Neutrophil (primary cell): Measurements from ENCODE around the gene SNRPA.
A peak's percentile ranks its signal among the peaks of the same experiment; 100 is the strongest.

Experiments
- H3K27ac ChIP-seq: fragments of 200-600 bp; sonication (generic); 2 replicates; pipeline ENCODE4 v1.5.1; 2016; ENCODE audit warnings: mild to moderate bottlenecking, moderate library complexity
- H3K27me3 ChIP-seq: fragments of 200-600 bp; sonication (generic); 2 replicates; pipeline ENCODE4 v1.6.0; 2016; ENCODE audit warnings: mild to moderate bottlenecking
- H3K36me3 ChIP-seq: fragments of 200-600 bp; sonication (generic); 2 replicates; pipeline ENCODE4 v1.5.1; 2017
- H3K4me1 ChIP-seq, 2 experiments: fragments of 200-600 bp in 1 of 2; sonication (generic) in 1 of 2; 1 replicate in 1 of 2; 2 replicates in 1 of 2; pipeline versions ENCODE4 v1.5.1 to v1.6.1; 2013 to 2016; ENCODE audit warnings: low read depth in 1 of 2, low read length in 1 of 2, mild to moderate bottlenecking in 1 of 2, moderate library complexity in 1 of 2; ENCODE audit not compliant: control insufficient read depth in 1 of 2, insufficient read depth in 1 of 2
- H3K4me3 ChIP-seq, 2 experiments: fragments of 200-600 bp in 1 of 2; sonication (generic) in 1 of 2; 1 replicate in 1 of 2; 2 replicates in 1 of 2; pipeline ENCODE4 v1.5.1; 2013 to 2016; ENCODE audit warnings: low read depth in 1 of 2, low read length in 1 of 2, mild to moderate bottlenecking in 1 of 2, moderate library complexity in 1 of 2
- H3K9me3 ChIP-seq: fragments of 200-600 bp; sonication (generic); 2 replicates; pipeline ENCODE4 v1.5.1; 2016
- TF ChIP-seq, protein P1 (sequence below): fragments of 200-600 bp; sonication (generic); IDR thresholded peaks from 2 replicates; pipeline ENCODE4 v1.5.1; 2016; ENCODE audit warnings: antibody characterized with exemption

Gene SNRPA

DNA sequence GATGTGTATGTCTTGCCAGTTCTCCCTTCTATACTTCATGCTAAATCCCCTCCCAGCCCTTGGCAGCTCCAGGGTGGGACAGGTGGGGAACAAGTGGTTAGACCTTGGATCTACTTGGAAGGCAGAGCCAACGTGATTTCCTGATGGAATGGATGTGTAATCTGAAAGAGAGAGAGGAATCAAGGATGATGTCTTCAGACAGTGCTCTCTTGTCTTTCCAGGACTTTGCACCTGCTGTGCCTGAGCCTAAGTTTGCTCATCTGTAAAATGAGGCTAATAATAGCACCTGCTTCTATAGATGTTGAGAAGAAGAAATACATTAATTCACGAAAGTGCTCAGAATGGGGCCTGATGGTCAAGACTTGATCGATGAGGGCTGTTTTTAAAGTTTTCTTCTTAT is 41.0 kb downstream of the SNRPA start:
- H3K4me3 ChIP-seq, result no peak overlapping the region
- no peaks in the 10 kb centered on the region for H3K27me3 ChIP-seq
- TF ChIP-seq, protein P1, sequence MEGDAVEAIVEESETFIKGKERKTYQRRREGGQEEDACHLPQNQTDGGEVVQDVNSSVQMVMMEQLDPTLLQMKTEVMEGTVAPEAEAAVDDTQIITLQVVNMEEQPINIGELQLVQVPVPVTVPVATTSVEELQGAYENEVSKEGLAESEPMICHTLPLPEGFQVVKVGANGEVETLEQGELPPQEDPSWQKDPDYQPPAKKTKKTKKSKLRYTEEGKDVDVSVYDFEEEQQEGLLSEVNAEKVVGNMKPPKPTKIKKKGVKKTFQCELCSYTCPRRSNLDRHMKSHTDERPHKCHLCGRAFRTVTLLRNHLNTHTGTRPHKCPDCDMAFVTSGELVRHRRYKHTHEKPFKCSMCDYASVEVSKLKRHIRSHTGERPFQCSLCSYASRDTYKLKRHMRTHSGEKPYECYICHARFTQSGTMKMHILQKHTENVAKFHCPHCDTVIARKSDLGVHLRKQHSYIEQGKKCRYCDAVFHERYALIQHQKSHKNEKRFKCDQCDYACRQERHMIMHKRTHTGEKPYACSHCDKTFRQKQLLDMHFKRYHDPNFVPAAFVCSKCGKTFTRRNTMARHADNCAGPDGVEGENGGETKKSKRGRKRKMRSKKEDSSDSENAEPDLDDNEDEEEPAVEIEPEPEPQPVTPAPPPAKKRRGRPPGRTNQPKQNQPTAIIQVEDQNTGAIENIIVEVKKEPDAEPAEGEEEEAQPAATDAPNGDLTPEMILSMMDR, result no peak
- no peak overlapping the region for H3K27ac ChIP-seq
- no peaks in the 10 kb centered on the region for H3K9me3 ChIP-seq
- no peaks in the 10 kb centered on the region for H3K4me1 ChIP-seq
- peaks cover 65% of the 10 kb centered on the region for H3K36me3 ChIP-seq

DNA sequence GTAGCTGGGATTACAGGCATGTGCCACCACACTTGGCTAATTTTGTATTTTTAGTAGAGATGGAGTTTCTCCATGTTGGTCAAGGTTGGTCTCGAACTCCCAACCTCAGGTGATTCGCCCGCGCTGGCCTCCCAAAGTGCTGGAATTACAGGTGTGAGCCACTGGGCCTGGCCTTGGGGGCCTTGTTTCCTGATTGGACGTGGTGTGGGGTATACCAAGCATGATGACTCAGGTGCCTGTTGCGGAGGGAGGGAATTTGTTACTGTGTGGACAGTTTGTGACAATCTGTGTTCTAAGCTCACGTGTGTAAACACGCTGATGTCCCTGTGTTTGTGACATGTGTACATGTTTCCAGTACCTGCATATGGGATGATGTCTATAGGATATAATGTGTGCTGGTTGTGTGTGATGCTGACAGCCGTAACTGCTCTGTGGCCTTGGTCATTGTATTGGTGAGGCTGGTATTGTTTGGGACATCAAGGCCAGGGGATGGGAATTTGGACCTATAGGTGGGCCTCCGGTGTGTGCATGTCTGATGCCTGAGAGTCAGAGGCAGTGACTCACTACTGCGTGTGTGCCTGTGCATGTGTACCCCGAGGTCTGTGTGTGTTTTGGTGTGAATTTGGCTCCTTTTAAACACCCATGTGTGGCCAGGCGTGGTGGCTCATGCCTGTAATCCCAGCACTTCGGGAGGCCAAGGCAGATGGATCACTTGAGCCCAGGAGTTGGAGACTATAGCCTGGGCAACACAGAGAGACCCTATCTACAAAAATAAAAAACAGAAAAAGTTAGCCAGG is 46.4 kb downstream of the SNRPA start:
- H3K4me3 ChIP-seq, result peak overlapping the region in 1 of 2 experiments; percentile 81
- peak overlapping the region; percentile 96 for H3K27ac ChIP-seq
- H3K9me3 ChIP-seq, result no peaks in the 10 kb centered on the region
- TF ChIP-seq, protein P1, result no peak
- H3K36me3 ChIP-seq, result peaks cover 46% of the 10 kb centered on the region
- H3K27me3 ChIP-seq, result no peaks in the 10 kb centered on the region
- H3K4me1 ChIP-seq, result peaks cover 34 to 38% of the 10 kb centered on the region in 2 experiments

DNA sequence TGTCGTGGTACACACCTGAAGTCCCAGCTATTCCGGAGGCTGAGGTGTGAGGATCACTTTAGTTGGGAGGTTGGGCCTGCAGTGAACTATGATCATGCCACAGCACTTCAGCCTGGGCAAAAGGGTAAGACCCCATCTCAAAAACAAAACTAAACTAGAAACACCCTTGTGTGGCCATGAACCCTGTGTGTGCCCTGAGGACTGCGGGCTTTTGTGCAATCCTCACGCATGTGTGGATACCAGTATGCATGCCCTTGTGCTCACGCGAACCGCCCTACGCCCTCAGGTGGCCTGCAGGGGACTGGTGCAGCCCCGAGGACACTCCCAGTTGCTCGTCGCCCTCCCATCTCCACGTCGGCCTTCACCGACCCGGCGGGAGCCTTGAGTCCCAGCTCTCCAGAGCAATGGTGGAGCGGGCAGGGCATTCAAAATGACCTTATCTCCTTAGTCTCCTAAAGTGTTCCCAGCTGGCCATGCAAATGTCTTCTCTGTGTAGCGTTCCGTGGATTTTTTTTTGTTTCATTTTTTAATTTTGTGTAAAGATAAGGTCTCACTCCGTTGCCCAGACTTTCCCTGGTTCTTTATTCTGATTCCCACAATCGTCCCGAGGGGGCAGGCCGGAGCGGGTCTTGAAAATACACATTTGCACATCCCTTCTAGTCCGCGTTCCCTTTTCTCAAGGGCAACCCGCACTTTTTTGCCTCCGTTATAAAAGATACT is 47.1 kb downstream of the SNRPA start:
- peak overlapping the region; percentile 68 to 81 for H3K4me3 ChIP-seq
- no peaks in the 10 kb centered on the region for H3K9me3 ChIP-seq
- no peaks in the 10 kb centered on the region for H3K27me3 ChIP-seq
- peaks cover 41 to 45% of the 10 kb centered on the region in 2 experiments for H3K4me1 ChIP-seq
- TF ChIP-seq, protein P1, result peak; percentile 19
- peak overlapping the region; percentile 96 for H3K27ac ChIP-seq
- peaks cover 43% of the 10 kb centered on the region for H3K36me3 ChIP-seq

DNA sequence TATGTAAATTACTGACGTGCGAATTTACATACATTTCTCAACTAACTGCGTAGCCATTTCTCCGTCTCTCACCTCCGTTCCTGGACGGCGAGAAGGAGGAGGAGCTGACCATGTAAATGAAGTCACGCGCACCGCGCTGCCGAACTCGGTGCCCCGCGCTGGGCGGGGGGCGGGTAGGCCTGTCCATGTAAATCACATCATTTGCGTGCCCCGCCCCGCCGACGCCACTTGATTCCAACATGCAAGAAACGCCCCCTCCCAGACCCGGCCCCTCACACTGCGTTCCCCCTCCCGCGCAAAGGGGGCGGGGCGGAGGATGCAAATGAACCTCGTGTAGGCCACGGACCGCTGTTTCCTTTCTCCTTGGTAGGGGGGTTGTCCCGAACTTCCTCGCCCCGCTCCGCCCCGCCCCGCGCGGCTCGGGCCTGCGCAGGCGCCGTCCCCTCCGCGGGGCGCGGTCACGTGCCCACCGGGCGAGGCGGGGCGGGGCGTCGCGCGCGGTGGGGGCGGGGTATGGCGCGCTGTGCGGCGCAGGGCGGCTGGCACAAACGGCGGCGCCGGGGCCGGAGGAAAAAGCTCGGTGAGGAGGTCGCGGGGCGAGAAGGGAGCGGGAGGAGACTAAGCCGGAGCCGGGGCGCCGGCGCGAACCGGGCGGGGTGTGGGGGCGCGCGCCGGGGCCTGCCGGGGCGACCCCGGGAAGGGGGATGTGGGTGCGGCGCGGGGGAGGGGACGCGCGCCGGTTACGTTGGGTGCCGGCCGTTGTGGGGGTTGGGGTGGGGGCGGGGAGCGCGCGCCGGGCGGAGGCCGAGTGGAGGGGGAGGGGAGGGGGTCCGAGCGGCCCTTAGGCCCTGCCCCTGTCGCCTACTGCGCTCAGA is 47.9 kb downstream of the SNRPA start, which contains the start of gene EGLN2:
Gene EGLN2, plus strand, starts transcription at position 509 of the 875 bp plus-strand sequence. CDS start 1,382 bp downstream, outside the sequence.
- Histone ChIP-seq H3K4me3 (peak within 1 kb of the TSS; percentile 91 to 96), H3K27ac (peak within 1 kb of the TSS; percentile 96), H3K27me3 (no peaks in the 10 kb centered on the region), H3K36me3 (peaks cover 47% of the 10 kb centered on the region), H3K9me3 (no peaks in the 10 kb centered on the region), H3K4me1 (peaks cover 49 to 53% of the 10 kb centered on the region in 2 experiments)
- TF ChIP-seq, protein P1, result no peak
